D721Med (cell line): ENCODE results near the gene NYAP2.

Source experiments
- DNase-seq: peaks from one replicate; pipeline ENCODE4 v3.0.0; 2011; ENCODE audit warnings: low spot score; ENCODE audit not compliant: insufficient read length
- FAIRE-seq: peaks from 2 replicates; lab custom pipeline; 2011; peaks lifted over from hg19 to GRCh38; lab: Jason Lieb, UNC
- TF ChIP-seq, protein P1 (sequence below): IDR thresholded peaks from 2 replicates; pipeline ENCODE4 v1.5.1; 2012; ENCODE audit warnings: mild to moderate bottlenecking, control low read depth; ENCODE audit not compliant: insufficient read depth; ENCODE audit errors: missing control alignments

NYAP2 gene

GRCh38 chr2:225649274-225649673 is 249.8 kb downstream of the NYAP2 start:
- TF ChIP-seq, protein P1, sequence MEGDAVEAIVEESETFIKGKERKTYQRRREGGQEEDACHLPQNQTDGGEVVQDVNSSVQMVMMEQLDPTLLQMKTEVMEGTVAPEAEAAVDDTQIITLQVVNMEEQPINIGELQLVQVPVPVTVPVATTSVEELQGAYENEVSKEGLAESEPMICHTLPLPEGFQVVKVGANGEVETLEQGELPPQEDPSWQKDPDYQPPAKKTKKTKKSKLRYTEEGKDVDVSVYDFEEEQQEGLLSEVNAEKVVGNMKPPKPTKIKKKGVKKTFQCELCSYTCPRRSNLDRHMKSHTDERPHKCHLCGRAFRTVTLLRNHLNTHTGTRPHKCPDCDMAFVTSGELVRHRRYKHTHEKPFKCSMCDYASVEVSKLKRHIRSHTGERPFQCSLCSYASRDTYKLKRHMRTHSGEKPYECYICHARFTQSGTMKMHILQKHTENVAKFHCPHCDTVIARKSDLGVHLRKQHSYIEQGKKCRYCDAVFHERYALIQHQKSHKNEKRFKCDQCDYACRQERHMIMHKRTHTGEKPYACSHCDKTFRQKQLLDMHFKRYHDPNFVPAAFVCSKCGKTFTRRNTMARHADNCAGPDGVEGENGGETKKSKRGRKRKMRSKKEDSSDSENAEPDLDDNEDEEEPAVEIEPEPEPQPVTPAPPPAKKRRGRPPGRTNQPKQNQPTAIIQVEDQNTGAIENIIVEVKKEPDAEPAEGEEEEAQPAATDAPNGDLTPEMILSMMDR, result no peak
- FAIRE-seq (no peak), DNase-seq (no peak)

GRCh38 chr2:225650041-225650440 is 250.5 kb downstream of the NYAP2 start:
- FAIRE-seq, result no peak
- DNase-seq, result no peak
- TF ChIP-seq, protein P1, result no peak

DNA sequence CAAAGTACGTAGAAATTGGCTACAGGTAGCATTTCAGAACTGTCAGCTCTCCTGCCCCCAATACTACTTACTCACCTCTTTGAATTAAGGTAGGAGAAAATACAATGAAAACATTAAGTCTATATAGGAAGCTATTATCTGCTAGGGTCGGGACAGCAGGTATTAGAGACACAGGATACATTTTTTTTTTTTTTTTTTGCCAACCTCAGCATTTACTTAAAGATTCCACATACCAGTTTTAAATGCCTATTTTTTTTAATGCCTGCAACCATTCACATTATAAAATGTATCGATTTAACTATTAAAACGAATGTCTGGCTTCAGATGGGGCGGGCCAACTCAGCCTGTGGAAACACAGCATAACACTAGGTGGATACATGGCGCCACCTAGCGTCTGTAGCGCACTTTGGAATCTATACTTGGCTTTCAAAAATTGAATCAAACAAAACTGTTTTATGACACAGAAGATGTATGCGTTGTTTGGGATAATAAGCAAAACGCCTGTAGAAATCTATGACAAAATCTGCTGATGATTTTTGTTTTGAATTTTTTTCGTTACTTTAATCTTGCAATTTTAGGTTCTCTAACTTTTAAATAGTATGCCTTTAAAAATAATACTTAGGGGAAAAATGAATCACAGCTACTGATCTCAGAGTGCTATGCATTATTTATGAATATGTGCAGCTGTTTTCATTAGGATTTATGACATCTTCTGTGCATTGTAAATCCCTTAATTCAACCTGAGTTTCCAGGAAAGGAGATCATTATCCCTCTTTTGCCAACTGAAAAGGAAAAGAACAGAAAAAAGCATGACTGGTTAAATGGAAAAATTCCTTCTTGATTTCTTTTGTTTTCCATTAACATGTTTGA is 261.0 kb downstream of the NYAP2 start:
- DNase-seq, result peak; percentile 39

GRCh38 chr2:225662101-225662500 is 262.6 kb downstream of the NYAP2 start:
- TF ChIP-seq, protein P1, result no peak
- FAIRE-seq, result no peak
- DNase-seq, result no peak

More for the DNA sequence above, 261.0 kb downstream of the NYAP2 start:
- TF ChIP-seq, protein P1, result peak; percentile 96
- no peak for FAIRE-seq

GRCh38 chr2:225667445-225667844 is 267.9 kb downstream of the NYAP2 start:
- FAIRE-seq, result no peak

DNA sequence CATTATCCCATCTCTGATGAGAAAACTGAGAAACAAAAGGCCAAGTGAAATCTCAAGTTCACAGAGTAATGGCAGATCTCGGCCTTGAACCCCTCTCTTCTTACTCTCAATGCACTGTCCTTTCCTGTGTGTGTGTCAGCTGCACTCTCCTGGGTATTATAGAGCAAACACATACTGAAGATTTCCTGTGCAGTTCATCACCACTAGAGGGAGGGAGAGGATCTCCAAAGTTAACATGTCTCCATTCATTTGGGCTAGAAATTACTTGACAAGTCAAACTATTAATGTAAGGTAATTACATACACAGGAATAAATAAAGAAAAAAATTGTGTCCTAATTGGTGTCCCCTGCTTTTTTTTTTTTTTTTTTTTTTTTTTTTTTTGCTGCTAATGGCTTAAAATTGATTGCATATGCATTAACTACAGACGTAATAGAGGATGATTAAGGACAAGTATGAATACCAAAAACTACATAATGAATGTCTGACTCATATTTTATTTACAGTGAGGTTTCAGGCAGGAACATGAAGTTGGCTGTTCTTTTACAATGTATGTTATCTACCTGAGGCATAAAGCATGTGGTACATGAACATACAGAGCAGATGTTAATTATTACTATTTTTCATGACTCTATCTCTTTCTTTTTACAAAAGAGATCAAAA is 269.2 kb downstream of the NYAP2 start:
- peak; percentile 75 for FAIRE-seq
- TF ChIP-seq, protein P1, result peak; percentile 87
- no peak for DNase-seq

More at GRCh38 chr2:225667445-225667844, 267.9 kb downstream of the NYAP2 start:
- TF ChIP-seq, protein P1, result no peak
- no peak for DNase-seq
